ENCODE data around the gene AKAP13. TPM values are rescaled to one million over a fixed set of nuclear protein-coding genes. Genes with fewer than 3 reads are reported as not detected.

The AKAP13 gene
- total and polyA plus RNA-seq, 5 donors from 2014 or later, result 106 to 482 (median 112) TPM

DNA sequence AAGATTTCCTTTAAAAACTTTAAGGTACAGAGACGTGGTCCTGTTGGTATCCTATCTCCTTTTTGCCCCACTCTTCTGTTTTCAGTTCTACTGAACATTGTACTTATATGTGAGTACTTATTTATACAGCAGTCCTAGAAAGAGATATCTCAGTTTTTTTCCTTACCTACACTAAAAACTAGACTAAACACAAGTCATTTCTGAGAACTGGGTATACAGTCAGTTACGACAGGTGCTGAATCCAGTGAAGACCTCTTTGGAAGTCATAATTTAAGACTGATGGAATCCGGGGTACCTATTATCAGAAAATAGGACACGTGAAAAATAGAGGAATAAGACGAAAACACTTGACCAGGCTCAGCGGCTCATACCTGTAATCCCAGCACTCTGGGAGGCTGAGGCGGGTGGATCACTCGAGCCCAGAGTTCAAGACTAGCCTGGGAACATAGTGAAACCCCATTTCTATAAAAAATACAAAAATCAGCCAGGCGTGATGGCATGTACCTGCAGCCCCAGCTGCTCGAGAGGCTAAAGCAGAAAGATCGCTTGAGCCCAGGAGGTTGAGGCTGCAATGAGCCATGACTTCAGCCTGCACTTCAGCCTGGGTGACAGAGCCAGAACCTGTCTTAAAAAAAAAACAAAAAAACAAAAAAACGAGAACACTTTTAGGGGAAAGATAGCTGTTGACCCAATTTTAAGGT is 338.0 kb downstream of the AKAP13 start:
- DNase-seq (no peak), ATAC-seq (ENCODE audit: low read depth in 2 of 2) (no peak)
- H3K9me3 Mint-ChIP-seq, result no peaks in the 10 kb centered on the region
- no peaks in the 10 kb centered on the region for H3K27me3 Mint-ChIP-seq
- Histone ChIP-seq H3K27me3 (ENCODE audit: control insufficient read depth, insufficient read depth, low read length) (no peaks in the 10 kb centered on the region), H3K4me3 (ENCODE audit: low read depth, low read length) (no peak overlapping the region), H3K36me3 (ENCODE audit: control insufficient read depth, insufficient read depth, low read length) (peaks cover 94% of the 10 kb centered on the region), H3K27ac (ENCODE audit: insufficient read depth, low read length, poor library complexity, severe bottlenecking) (no peak overlapping the region), H3K4me1 (ENCODE audit: control insufficient read depth, insufficient read depth, low read length, poor library complexity, severe bottlenecking) (peaks cover 3% of the 10 kb centered on the region), H3K9me3 (ENCODE audit: control insufficient read depth in 2 of 2, low read length in 2 of 2) (no peaks in the 10 kb centered on the region)
- H3K4me1 Mint-ChIP-seq, result peaks cover 11 to 61% (median 39%) of the 10 kb centered on the region in 4 donors
- no peak overlapping the region for H3K4me3 Mint-ChIP-seq
- H3K36me3 Mint-ChIP-seq, result peaks cover 62% of the 10 kb centered on the region
- peak overlapping the region; percentile 11 to 84 (median 23) for H3K27ac Mint-ChIP-seq

DNA sequence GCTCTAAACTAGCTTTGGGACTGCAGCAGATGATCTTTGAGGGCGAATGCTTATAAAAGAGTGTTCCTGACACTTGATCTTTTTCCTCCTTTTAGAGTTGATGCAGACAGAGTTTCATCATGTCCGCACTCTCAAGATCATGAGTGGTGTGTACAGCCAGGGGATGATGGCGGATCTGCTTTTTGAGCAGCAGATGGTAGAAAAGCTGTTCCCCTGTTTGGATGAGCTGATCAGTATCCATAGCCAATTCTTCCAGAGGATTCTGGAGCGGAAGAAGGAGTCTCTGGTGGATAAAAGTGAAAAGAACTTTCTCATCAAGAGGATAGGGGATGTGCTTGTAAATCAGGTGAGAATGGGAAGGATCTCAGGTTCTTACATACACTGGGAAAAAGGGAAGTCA is 338.6 kb downstream of the AKAP13 start:
- no peaks in the 10 kb centered on the region for H3K9me3 ChIP-seq (ENCODE audit: control insufficient read depth in 2 of 2, low read length in 2 of 2)
- H3K4me3 ChIP-seq (ENCODE audit: low read depth, low read length), result no peak overlapping the region
- no peak overlapping the region for H3K4me3 Mint-ChIP-seq
- H3K9me3 Mint-ChIP-seq, result no peaks in the 10 kb centered on the region
- peaks cover 61% of the 10 kb centered on the region for H3K36me3 Mint-ChIP-seq
- H3K36me3 ChIP-seq (ENCODE audit: control insufficient read depth, insufficient read depth, low read length), result peaks cover 94% of the 10 kb centered on the region
- no peak overlapping the region for H3K27ac ChIP-seq (ENCODE audit: insufficient read depth, low read length, poor library complexity, severe bottlenecking)
- ATAC-seq (ENCODE audit: low read depth in 2 of 2) (no peak), DNase-seq (no peak)
- H3K4me1 ChIP-seq (ENCODE audit: control insufficient read depth, insufficient read depth, low read length, poor library complexity, severe bottlenecking), result peaks cover 7% of the 10 kb centered on the region
- H3K27me3 ChIP-seq (ENCODE audit: control insufficient read depth, insufficient read depth, low read length), result no peaks in the 10 kb centered on the region
- H3K27me3 Mint-ChIP-seq, result no peaks in the 10 kb centered on the region
- H3K27ac Mint-ChIP-seq, result peak overlapping the region; percentile 23 to 72 (median 72)
- peaks cover 9 to 62% (median 41%) of the 10 kb centered on the region in 4 donors for H3K4me1 Mint-ChIP-seq

GRCh38 chr15:85722374-85723152 is 342.2 kb downstream of the AKAP13 start:
- H3K27me3 Mint-ChIP-seq, result no peaks in the 10 kb centered on the region
- H3K4me3 Mint-ChIP-seq, result peak overlapping the region in 1 of 4 donors; percentile 1
- H3K27me3 ChIP-seq (ENCODE audit: control insufficient read depth, insufficient read depth, low read length), result no peaks in the 10 kb centered on the region
- H3K9me3 ChIP-seq (ENCODE audit: control insufficient read depth in 2 of 2, low read length in 2 of 2), result no peaks in the 10 kb centered on the region
- H3K27ac Mint-ChIP-seq, result peak overlapping the region; percentile 73 to 93 (median 89)
- H3K4me1 ChIP-seq (ENCODE audit: control insufficient read depth, insufficient read depth, low read length, poor library complexity, severe bottlenecking), result peaks cover 15% of the 10 kb centered on the region
- peaks cover 7 to 55% (median 38%) of the 10 kb centered on the region in 4 donors for H3K4me1 Mint-ChIP-seq
- H3K36me3 Mint-ChIP-seq, result peaks cover 49% of the 10 kb centered on the region
- H3K9me3 Mint-ChIP-seq, result no peaks in the 10 kb centered on the region
- peaks cover 98% of the 10 kb centered on the region for H3K36me3 ChIP-seq (ENCODE audit: control insufficient read depth, insufficient read depth, low read length)
- H3K27ac ChIP-seq (ENCODE audit: insufficient read depth, low read length, poor library complexity, severe bottlenecking), result peak overlapping the region; percentile 75
- no peak for DNase-seq
- no peak for ATAC-seq (ENCODE audit: low read depth in 2 of 2)
- no peak overlapping the region for H3K4me3 ChIP-seq (ENCODE audit: low read depth, low read length)

DNA sequence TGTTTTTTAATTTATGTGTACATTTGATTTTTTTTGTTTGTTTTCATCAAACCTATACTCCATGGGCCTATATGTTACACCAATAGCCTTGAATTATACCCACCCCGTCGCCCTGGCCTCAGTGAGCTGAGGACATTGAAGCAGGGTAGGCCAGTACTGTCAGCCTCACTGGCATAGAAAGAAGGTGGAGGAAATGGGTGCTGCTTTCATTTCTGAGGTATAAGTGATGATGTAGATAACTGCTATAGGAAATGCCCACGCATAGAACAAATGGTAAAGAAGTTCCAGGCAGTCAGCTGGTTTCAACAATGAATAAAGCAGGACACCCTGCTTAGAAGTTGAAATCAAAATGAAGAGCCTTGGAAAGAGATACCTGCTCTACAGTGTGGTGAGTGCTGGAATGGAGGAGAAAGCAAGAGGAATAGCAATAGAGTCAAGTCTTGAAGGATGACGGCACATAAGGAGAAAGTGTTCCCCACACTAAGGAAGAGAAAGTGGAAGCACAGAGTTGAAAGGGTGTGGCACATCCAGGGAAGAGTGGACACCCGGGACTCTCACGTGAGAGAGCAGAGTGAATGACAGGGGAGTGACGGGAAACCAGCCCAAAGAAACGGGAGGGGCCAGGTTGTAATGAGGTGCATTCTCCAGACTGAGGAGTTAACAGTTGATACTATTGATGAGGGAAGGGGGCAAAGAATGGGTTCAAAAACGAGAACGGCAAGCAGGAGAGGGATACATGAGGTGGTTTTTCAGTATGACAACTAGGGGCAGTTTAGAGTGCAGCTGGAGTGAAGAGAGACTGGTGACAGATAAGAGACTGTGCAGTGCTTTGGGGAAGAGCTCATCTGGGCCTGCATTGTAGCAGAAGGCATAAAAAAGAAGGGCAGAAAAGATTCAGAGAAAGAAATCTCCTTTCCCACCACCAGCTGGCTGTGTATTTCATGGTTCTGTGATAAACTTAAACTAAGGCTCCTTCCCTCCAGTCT is 343.9 kb downstream of the AKAP13 start:
- H3K36me3 Mint-ChIP-seq, result peaks cover 42% of the 10 kb centered on the region
- DNase-seq (peak in 2 of 3 donors; percentile 31 to 62), ATAC-seq (ENCODE audit: low read depth in 2 of 2) (peak; percentile 82 to 89)
- H3K36me3 ChIP-seq (ENCODE audit: control insufficient read depth, insufficient read depth, low read length), result peaks cover 97% of the 10 kb centered on the region
- H3K4me1 Mint-ChIP-seq, result peaks cover 7 to 46% (median 36%) of the 10 kb centered on the region in 4 donors
- H3K27ac ChIP-seq (ENCODE audit: insufficient read depth, low read length, poor library complexity, severe bottlenecking), result peak overlapping the region; percentile 75
- H3K4me3 ChIP-seq (ENCODE audit: low read depth, low read length), result peak overlapping the region; percentile 55
- no peaks in the 10 kb centered on the region for H3K9me3 Mint-ChIP-seq
- H3K27me3 Mint-ChIP-seq, result no peaks in the 10 kb centered on the region
- no peaks in the 10 kb centered on the region for H3K27me3 ChIP-seq (ENCODE audit: control insufficient read depth, insufficient read depth, low read length)
- peak overlapping the region; percentile 31 to 85 (median 62) for H3K4me3 Mint-ChIP-seq
- peaks cover 15% of the 10 kb centered on the region for H3K4me1 ChIP-seq (ENCODE audit: control insufficient read depth, insufficient read depth, low read length, poor library complexity, severe bottlenecking)
- peak overlapping the region; percentile 93 to 99 (median 96) for H3K27ac Mint-ChIP-seq
- H3K9me3 ChIP-seq (ENCODE audit: control insufficient read depth in 2 of 2, low read length in 2 of 2), result no peaks in the 10 kb centered on the region

- ATAC-seq (ENCODE audit: low read depth in 2 of 2) (no peak), DNase-seq (no peak)
- Histone ChIP-seq H3K27me3 (ENCODE audit: control insufficient read depth, insufficient read depth, low read length) (no peaks in the 10 kb centered on the region), H3K9me3 (ENCODE audit: control insufficient read depth in 2 of 2, low read length in 2 of 2) (no peaks in the 10 kb centered on the region), H3K4me1 (ENCODE audit: control insufficient read depth, insufficient read depth, low read length, poor library complexity, severe bottlenecking) (peaks cover 15% of the 10 kb centered on the region), H3K4me3 (ENCODE audit: low read depth, low read length) (no peak overlapping the region), H3K36me3 (ENCODE audit: control insufficient read depth, insufficient read depth, low read length) (peaks cover 96% of the 10 kb centered on the region), H3K27ac (ENCODE audit: insufficient read depth, low read length, poor library complexity, severe bottlenecking) (peak overlapping the region; percentile 75)
- Mint-ChIP-seq H3K4me1 (peaks cover 7 to 46% (median 41%) of the 10 kb centered on the region in 4 donors), H3K27ac (peak overlapping the region; percentile 93 to 99 (median 96)), H3K9me3 (no peaks in the 10 kb centered on the region), H3K36me3 (peaks cover 46% of the 10 kb centered on the region), H3K27me3 (no peaks in the 10 kb centered on the region), H3K4me3 (peak overlapping the region in 1 of 4 donors; percentile 85)
Observed at GRCh38 chr15:85725019-85725418, 344.6 kb downstream of the AKAP13 start.

DNA sequence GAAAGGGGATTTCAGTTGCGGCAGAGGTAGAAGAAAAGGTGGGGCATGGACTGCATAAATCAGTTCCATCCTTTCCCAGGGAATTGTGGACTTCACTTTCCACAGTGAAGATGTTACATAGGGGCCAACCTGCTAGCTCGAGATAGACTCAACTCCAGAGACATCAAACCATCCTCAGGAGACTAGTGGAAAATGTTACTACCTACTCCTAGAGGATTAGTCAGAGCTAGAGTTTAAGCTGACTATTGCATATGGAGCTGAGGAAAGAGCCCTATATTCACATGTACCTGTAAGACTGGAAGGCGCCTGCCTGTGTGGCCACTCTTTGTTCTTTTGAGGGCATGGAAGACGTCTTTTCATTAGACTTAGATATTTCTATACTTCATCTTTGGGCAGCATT is 345.2 kb downstream of the AKAP13 start:
- DNase-seq (no peak), ATAC-seq (ENCODE audit: low read depth in 2 of 2) (no peak)
- Histone ChIP-seq H3K27ac (ENCODE audit: insufficient read depth, low read length, poor library complexity, severe bottlenecking) (peak overlapping the region; percentile 18), H3K4me3 (ENCODE audit: low read depth, low read length) (no peak overlapping the region), H3K9me3 (ENCODE audit: control insufficient read depth in 2 of 2, low read length in 2 of 2) (no peaks in the 10 kb centered on the region), H3K4me1 (ENCODE audit: control insufficient read depth, insufficient read depth, low read length, poor library complexity, severe bottlenecking) (peaks cover 15% of the 10 kb centered on the region), H3K27me3 (ENCODE audit: control insufficient read depth, insufficient read depth, low read length) (no peaks in the 10 kb centered on the region), H3K36me3 (ENCODE audit: control insufficient read depth, insufficient read depth, low read length) (peaks cover 95% of the 10 kb centered on the region)
- Mint-ChIP-seq H3K9me3 (peaks cover 0 to 1% (median 0%) of the 10 kb centered on the region in 7 donors), H3K36me3 (peaks cover 51% of the 10 kb centered on the region), H3K4me3 (no peak overlapping the region), H3K27me3 (no peaks in the 10 kb centered on the region), H3K4me1 (peaks cover 7 to 49% (median 43%) of the 10 kb centered on the region in 4 donors), H3K27ac (peak overlapping the region in 2 of 3 donors; percentile 59 to 80)

- Mint-ChIP-seq H3K9me3 (peaks cover 0 to 1% (median 0%) of the 10 kb centered on the region in 7 donors), H3K36me3 (peaks cover 52% of the 10 kb centered on the region), H3K4me1 (peaks cover 7 to 42% (median 36%) of the 10 kb centered on the region in 4 donors), H3K27ac (peak overlapping the region; percentile 59 to 82 (median 79)), H3K27me3 (no peaks in the 10 kb centered on the region), H3K4me3 (no peak overlapping the region)
- Histone ChIP-seq H3K27me3 (ENCODE audit: control insufficient read depth, insufficient read depth, low read length) (no peaks in the 10 kb centered on the region), H3K4me1 (ENCODE audit: control insufficient read depth, insufficient read depth, low read length, poor library complexity, severe bottlenecking) (peaks cover 15% of the 10 kb centered on the region), H3K27ac (ENCODE audit: insufficient read depth, low read length, poor library complexity, severe bottlenecking) (peak overlapping the region; percentile 27), H3K9me3 (ENCODE audit: control insufficient read depth in 2 of 2, low read length in 2 of 2) (no peaks in the 10 kb centered on the region), H3K36me3 (ENCODE audit: control insufficient read depth, insufficient read depth, low read length) (peaks cover 95% of the 10 kb centered on the region), H3K4me3 (ENCODE audit: low read depth, low read length) (no peak overlapping the region)
- ATAC-seq (ENCODE audit: low read depth in 2 of 2), result no peak
- no peak for DNase-seq
Observed at GRCh38 chr15:85726454-85726853, 346.1 kb downstream of the AKAP13 start.
